ENCODE data around the gene ST6GALNAC1. TPM values are rescaled to one million over a fixed set of nuclear protein-coding genes. Genes with fewer than 3 reads are reported as not detected.

Gene ST6GALNAC1
- total and polyA plus RNA-seq, 10 of the 15 experiments (the other 5 are each of a cell fraction or from before 2014, with no cell fraction given), result 0.08 TPM; not detected in 9

- no peak overlapping the region for H3K4me2 ChIP-seq (ENCODE audit: control insufficient read depth, insufficient read depth)
- ChIA-PET SMC1A (ENCODE audit: uncharacterized antibody, unreplicated experiment) (interaction anchor here (0.7 to 1.9 kb wide), 3 partner anchors 28 to 87 kb away, joined by 3 to 6 read pairs (median 4); no protein-coding TSS in a partner anchor), RAD21 (ENCODE audit: unreplicated experiment) (interaction anchor here (1.6 kb wide), 1 partner anchor 66 kb away, joined by 4 read pairs; no protein-coding TSS in a partner anchor), POLR2A (no interaction called here), CTCF (interaction anchor here (0.6 to 2.1 kb wide), 8 partner anchors 15 to 200 kb away, joined by 3 to 6 read pairs (median 4); no protein-coding TSS in a partner anchor)
- DNase-seq (ENCODE audit: low read depth, low spot score), result no peak
- H3K27ac ChIP-seq (ENCODE audit: control insufficient read depth, insufficient read depth), result no peak overlapping the region
- H3K9me3 ChIP-seq (replicated peaks; ENCODE audit: control insufficient read depth, insufficient read depth, low read length), result no peaks in the 10 kb centered on the region
- H2AFZ ChIP-seq (ENCODE audit: control insufficient read depth, low read depth, low read length), result no peak overlapping the region
- no peak for FAIRE-seq
- H3K9ac ChIP-seq (ENCODE audit: control insufficient read depth, insufficient read depth, low read length), result no peak overlapping the region
- H3K4me1 ChIP-seq (ENCODE audit: control insufficient read depth, insufficient read depth, low read length), result no peaks in the 10 kb centered on the region
- BruUV-seq (replicated peaks), result no TSS peak
- no peak for ATAC-seq
- TF ChIP-seq FOS (IDR thresholded peaks at IDR 0.05; ENCODE audit: borderline replicate concordance, extremely low read depth, insufficient read length) (no peak), SREBF2 (IDR thresholded peaks at IDR 0.05; ENCODE audit: low read length) (no peak), GABPA (IDR thresholded peaks at IDR 0.05; ENCODE audit: low read depth) (no peak), NR2C1 (IDR thresholded peaks at IDR 0.05) (no peak), POLR2A (IDR thresholded peaks at IDR 0.05; ENCODE audit: low read depth, low read length) (no peak), MAX (IDR thresholded peaks at IDR 0.05; ENCODE audit: low read depth, low read length) (no peak), HSF1 (IDR thresholded peaks at IDR 0.05; ENCODE audit: low read depth, low read length) (no peak), WRNIP1 (IDR thresholded peaks at IDR 0.05; ENCODE audit: borderline replicate concordance, low read depth, low read length) (no peak), CEBPB (IDR thresholded peaks at IDR 0.05; ENCODE audit: borderline replicate concordance in 1 of 2, low read depth in 2 of 2, low read length in 2 of 2) (no peak), ATF3 (IDR thresholded peaks at IDR 0.05; ENCODE audit: borderline replicate concordance, extremely low read depth, low read depth, low read length) (no peak), SMAD1 (IDR thresholded peaks at IDR 0.05; ENCODE audit: low read depth, partially characterized antibody) (no peak), YY1 (IDR thresholded peaks at IDR 0.05; ENCODE audit: low read depth, low read length) (no peak), SUZ12 (IDR thresholded peaks at IDR 0.05; ENCODE audit: unreplicated experiment) (no peak), E4F1 (IDR thresholded peaks at IDR 0.05; ENCODE audit: borderline replicate concordance, partially characterized antibody) (no peak), ELK1 (IDR thresholded peaks at IDR 0.05; ENCODE audit: low read depth, low read length) (no peak), ZNF217 (IDR thresholded peaks at IDR 0.05) (no peak), TARDBP (IDR thresholded peaks at IDR 0.05; ENCODE audit: borderline replicate concordance) (no peak)
- intact Hi-C loops (cut with micrococcal nuclease; ENCODE audit: unreplicated experiment), result no loop called here
- H3K27me3 ChIP-seq (replicated peaks in 1 of 2; ENCODE audit: control insufficient read depth in 2 of 2, insufficient read depth in 2 of 2, low read length in 1 of 2), result no peaks in the 10 kb centered on the region
- H4K20me1 ChIP-seq (ENCODE audit: control insufficient read depth, insufficient read depth), result no peaks in the 10 kb centered on the region
- no peaks in the 10 kb centered on the region for H3K36me3 ChIP-seq (ENCODE audit: control insufficient read depth in 2 of 2, insufficient read depth in 2 of 2, low read length in 1 of 2)
- in situ Hi-C loops (cut with MboI), result no loop called here
- no peaks in the 10 kb centered on the region for H3K79me2 ChIP-seq (ENCODE audit: control insufficient read depth, insufficient read depth, low read length)
- H3K4me3 ChIP-seq, result no peak overlapping the region
- 38% methylated on average over 3 of the region's 3 CpGs for WGBS (ENCODE audit: insufficient coverage, insufficient replicate concordance, low lambda C conversion rate, missing lambda C conversion rate)
Observed at GRCh38 chr17:76594690-76595089, 48.9 kb downstream of the ST6GALNAC1 start.
